HCT116 (cell line): Measurements from ENCODE around the gene MMP15. TPM values are rescaled to one million over a fixed set of nuclear protein-coding genes. Genes with fewer than 3 reads are reported as not detected.

Experiments used
- ATAC-seq: fragments of 200-7000 bp; cut with Tn5 transposase; 2 replicates; pipeline ENCODE4 v1.9.1; 2020; ENCODE audit warnings: mild to moderate bottlenecking, moderate library complexity
- BruUV-seq: library from RNA; stranded (reverse); fragments of 400-500 nt; replicated peaks from 2 replicates; lab custom pipeline; 2021; lab: Mats Ljungman, UMichigan
- CTCF ChIA-PET: fragments of 300-600 bp; sonication (Branson Sonifier 250); formaldehyde crosslinking; loops from one replicate; lab custom pipeline; 2021; ENCODE audit warnings: antibody characterized with exemption; lab: Charles Lee
- POLR2A ChIA-PET: fragments of 300-600, 350-600 bp; sonication (Branson Sonifier 250); formaldehyde crosslinking; loops from one replicate; lab custom pipeline; 2021; ENCODE audit warnings: antibody characterized with exemption; lab: Charles Lee
- RAD21 ChIA-PET, 2 experiments: fragments of 300-600 bp; sonication (Branson Sonifier 250); formaldehyde crosslinking; loops; one replicate each; lab custom pipeline; 2023; ENCODE audit warnings: low total read pairs in 2 of 2; ENCODE audit not compliant: uncharacterized antibody in 2 of 2, unreplicated experiment in 2 of 2, low non-redundant PET in 1 of 2; lab: Charles Lee
- DNase-seq: peaks from one replicate; pipeline ENCODE4 v3.0.0-alpha.2; 2010; ENCODE audit warnings: low read depth, low spot score
- H2AFZ ChIP-seq: fragments of 200-600 bp; shearing (Covaris generic), sonication (generic); 2 replicates; pipeline ENCODE4 v1.6.1; 2017; ENCODE audit warnings: low read depth, mixed run types, mixed read lengths, antibody characterized with exemption, low read length; ENCODE audit not compliant: poor library complexity, severe bottlenecking
- H3K27ac ChIP-seq: 2 replicates; pipeline ENCODE4 v1.5.1; 2012; ENCODE audit warnings: low read depth, low read length
- H3K27me3 ChIP-seq: fragments of 200-600 bp; sonication (generic); 2 replicates; pipeline ENCODE4 v1.6.1; 2016; ENCODE audit warnings: mixed run types, low read length, mixed read lengths; ENCODE audit not compliant: insufficient read depth
- H3K36me3 ChIP-seq, 2 experiments: fragments of 200-500 bp in 1 of 2; fragments of 200-600 bp in 1 of 2; sonication (Bioruptor generic) in 1 of 2; sonication (generic) in 1 of 2; 2 replicates each; pipeline versions ENCODE4 v1.5.1 to v1.6.1; 2014 to 2016; ENCODE audit warnings: low read length in 2 of 2, inconsistent platforms in 1 of 2, mixed read lengths in 1 of 2, mixed run types in 1 of 2; ENCODE audit not compliant: insufficient read depth in 2 of 2, control insufficient read depth in 1 of 2
- H3K4me1 ChIP-seq, 2 experiments: fragments of 200-600 bp in 1 of 2; sonication (generic) in 1 of 2; 2 replicates each; pipeline versions ENCODE4 v1.5.1 to v1.6.1; 2012 to 2017; ENCODE audit warnings: low read length in 2 of 2, inconsistent platforms in 1 of 2, mild to moderate bottlenecking in 1 of 2, mixed read lengths in 1 of 2, mixed run types in 1 of 2, moderate library complexity in 1 of 2; ENCODE audit not compliant: insufficient read depth in 2 of 2, control insufficient read depth in 1 of 2
- H3K4me2 ChIP-seq: fragments of 200-600 bp; sonication (generic); 2 replicates; pipeline ENCODE4 v1.6.1; 2017; ENCODE audit warnings: mixed run types, low read length, mixed read lengths
- H3K4me3 ChIP-seq, 2 experiments: fragments of 200-600 bp in 1 of 2; sonication (generic) in 1 of 2; replicated peaks in 1 of 2; 2 replicates each; pipeline ENCODE4 v1.5.1; 2011 to 2016; ENCODE audit warnings: low read length in 2 of 2, control low read depth in 1 of 2, low read depth in 1 of 2, mild to moderate bottlenecking in 1 of 2, mixed read lengths in 1 of 2, mixed run types in 1 of 2
- H3K79me2 ChIP-seq: fragments of 200-600 bp; sonication (generic); 2 replicates; pipeline ENCODE4 v1.6.1; 2017; ENCODE audit warnings: mild to moderate bottlenecking, mixed run types, low read length, moderate library complexity, mixed read lengths; ENCODE audit not compliant: insufficient read depth
- H3K9ac ChIP-seq: fragments of 200-600 bp; sonication (generic); 2 replicates; pipeline ENCODE4 v1.6.1; 2016; ENCODE audit warnings: low read length, mixed read lengths
- H3K9me2 ChIP-seq: fragments of 200-600 bp; sonication (generic), shearing (Covaris generic); 2 replicates; pipeline ENCODE4 v1.6.1; 2017; ENCODE audit warnings: mixed run types, mild to moderate bottlenecking, moderate library complexity; ENCODE audit not compliant: insufficient read depth
- H3K9me3 ChIP-seq, 2 experiments: fragments of 200-500 bp in 1 of 2; fragments of 200-600 bp in 1 of 2; sonication (Bioruptor generic) in 1 of 2; sonication (generic) in 1 of 2; 2 replicates each; pipeline ENCODE4 v1.6.1; 2014 to 2017; ENCODE audit warnings: low read length in 2 of 2, mixed read lengths in 2 of 2, inconsistent platforms in 1 of 2, low read depth in 1 of 2, mild to moderate bottlenecking in 1 of 2, mixed run types in 1 of 2, moderate library complexity in 1 of 2; ENCODE audit not compliant: control insufficient read depth in 1 of 2, insufficient read depth in 1 of 2
- H4K20me1 ChIP-seq: fragments of 200-600 bp; sonication (generic), shearing (Covaris generic); 2 replicates; pipeline ENCODE4 v1.6.1; 2017; ENCODE audit warnings: mixed run types, mild to moderate bottlenecking, moderate library complexity; ENCODE audit not compliant: insufficient read depth
- POLR2AphosphoS5 ChIP-seq: IDR thresholded peaks from 2 replicates; pipeline ENCODE4 v1.6.1; 2011; ENCODE audit warnings: mild to moderate bottlenecking, low read depth, low read length, moderate library complexity
- REST ChIP-seq: IDR thresholded peaks from 2 replicates; pipeline ENCODE4 v1.6.1; 2012; ENCODE audit warnings: low read depth
- TCF7L2 ChIP-seq: IDR thresholded peaks from 2 replicates; pipeline ENCODE4 v1.7.0; 2011; ENCODE audit warnings: borderline replicate concordance, inconsistent platforms; ENCODE audit not compliant: insufficient read depth, insufficient read length; ENCODE audit errors: extremely low read depth
- YY1 ChIP-seq: IDR thresholded peaks from 2 replicates; pipeline ENCODE4 v1.6.1; 2011; ENCODE audit warnings: low read length, low read depth, moderate library complexity, mild to moderate bottlenecking; ENCODE audit not compliant: insufficient replicate concordance; ENCODE audit errors: extremely low read depth
- intact Hi-C: fragments of 100-400 bp; cut with micrococcal nuclease; formaldehyde crosslinking; loops from 2 replicates; pipeline ENCODE4 v1.10.0; 2022
- total RNA-seq: library from RNA; stranded (reverse); gene quantifications from one replicate; pipeline ENCODE4 v1.2.1, GENCODE V29; 2021; ENCODE audit not compliant: unreplicated experiment

Gene MMP15
- total RNA-seq, 1 experiment from 2014 or later: 38.5 TPM

GRCh38 chr16:58027161-58027915, 1.8 kb downstream of the MMP15 start:
- peak; percentile 36 for DNase-seq
- ChIA-PET POLR2A (interaction anchor here (0.7 to 0.9 kb wide), 2 partner anchors 95 to 310 kb away, joined by 4 read pairs; no protein-coding TSS in a partner anchor), RAD21 (no interaction called here), CTCF (interaction anchor here (1.4 kb wide), 1 partner anchor 102 kb away, joined by 3 read pairs; the partner anchor contains the start of gene CFAP20)
- Histone ChIP-seq H3K9ac (peak overlapping the region; percentile 73), H2AFZ (no peak overlapping the region), H3K4me1 (peaks cover 23 to 42% of the 10 kb centered on the region in 2 experiments), H3K9me2 (no peaks in the 10 kb centered on the region), H3K4me3 (peak overlapping the region; percentile 78 to 94), H3K9me3 (no peaks in the 10 kb centered on the region), H3K79me2 (peaks cover 38% of the 10 kb centered on the region; the same call in 1 of the 2 replicates), H3K27me3 (no peaks in the 10 kb centered on the region), H3K27ac (peak overlapping the region; percentile 93), H4K20me1 (no peaks in the 10 kb centered on the region), H3K4me2 (peak overlapping the region; percentile 95), H3K36me3 (no peaks in the 10 kb centered on the region)
- peak; percentile 61 for ATAC-seq
- intact Hi-C loops: loop anchor here (10.0 kb wide), 2 partner anchors 277 to 307 kb away; no protein-coding TSS in a partner anchor
- TF ChIP-seq TCF7L2: peak; percentile 56
- no peak for TF ChIP-seq REST
- peak; percentile 17; the same call in 1 of the 2 replicates for TF ChIP-seq POLR2AphosphoS5
- peak; percentile 9 for TF ChIP-seq YY1
- BruUV-seq: no TSS peak
